Epidermal melanocyte (primary cell): ENCODE data around the gene WDR4.
"Not testable (repeated sequence)": the region's sequence is repeated elsewhere in the genome, so short reads cannot be mapped to it uniquely, and the experiment has no call there.

Experiments used
- DNase-seq: peaks from one replicate; pipeline ENCODE4 v3.0.0; 2011; ENCODE audit warnings: low spot score; ENCODE audit not compliant: insufficient read length

The WDR4 gene

DNA sequence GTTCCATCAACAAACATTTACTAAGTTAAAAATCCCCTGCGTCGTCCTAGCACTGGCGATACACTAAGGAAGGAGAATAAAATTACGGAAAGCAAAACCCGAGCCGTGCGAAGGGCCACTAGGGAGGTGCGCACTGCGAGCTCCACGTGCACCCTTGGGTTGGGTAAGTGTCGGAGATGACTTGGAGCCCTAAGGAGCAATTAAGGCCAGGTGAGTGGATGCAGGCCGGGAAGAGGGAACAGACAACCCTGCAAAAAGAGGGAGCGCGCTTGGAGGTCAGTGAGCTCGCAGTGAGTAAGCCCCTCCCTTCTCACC, 704 bp downstream of the WDR4 start:
- no peak for DNase-seq

DNA sequence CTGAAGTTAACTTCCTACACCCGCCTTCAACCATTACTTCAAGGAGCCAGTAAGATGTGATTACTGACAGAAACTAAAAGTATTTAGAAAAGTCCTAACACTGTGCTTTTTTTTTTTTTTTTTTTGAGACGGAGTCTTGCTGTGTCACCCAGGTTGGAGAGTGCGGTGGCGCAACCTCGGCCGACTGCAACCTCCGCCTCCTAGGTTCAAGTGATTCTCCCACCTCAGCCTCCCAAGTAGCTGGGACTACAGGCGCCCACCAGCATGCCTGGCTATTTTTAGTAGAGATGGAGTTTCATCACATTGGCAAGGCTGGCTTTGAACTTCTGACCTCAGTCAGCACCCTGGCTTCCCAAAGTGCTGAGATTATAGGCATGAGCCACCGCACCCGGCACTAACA, 3.5 kb downstream of the WDR4 start:
- not testable (repeated sequence) for DNase-seq

DNA sequence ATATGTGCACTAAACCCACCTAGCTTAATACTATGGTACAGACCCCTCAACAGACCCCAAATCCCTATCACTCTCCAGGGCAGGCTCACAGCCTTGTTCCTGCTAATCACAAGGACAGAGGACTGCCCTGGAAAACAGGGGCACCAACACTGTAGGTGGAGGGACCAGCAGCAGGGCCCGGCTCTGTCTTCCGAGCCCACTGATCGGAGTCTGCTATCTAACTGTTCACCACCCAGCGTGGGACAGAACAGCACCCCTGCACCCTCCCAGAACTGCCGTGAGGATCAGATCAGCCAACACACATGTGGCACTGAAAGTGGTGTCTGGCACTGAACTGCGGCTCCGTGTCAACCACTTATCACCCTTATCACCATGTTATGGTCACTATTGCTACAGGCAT, 6.2 kb downstream of the WDR4 start:
- no peak for DNase-seq

DNA sequence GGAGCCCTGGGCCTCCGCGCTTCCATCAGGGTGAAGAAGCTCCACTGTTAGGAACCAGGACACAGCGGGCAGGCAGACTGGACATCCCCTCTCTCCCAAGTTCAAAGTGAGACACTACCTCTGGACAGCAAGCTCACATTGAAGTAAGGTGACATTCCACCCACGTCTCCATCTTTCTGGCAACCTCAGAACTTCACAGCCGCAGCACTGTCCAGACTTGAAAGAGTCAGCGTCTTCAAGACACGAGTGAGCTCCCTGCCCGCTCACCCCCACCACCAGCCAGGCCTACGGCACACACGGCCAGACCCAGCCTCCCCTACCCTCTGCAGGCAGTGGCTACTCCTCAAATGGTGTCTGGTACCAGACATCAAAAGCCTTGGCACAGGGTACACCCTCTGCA, 11.1 kb downstream of the WDR4 start:
- no peak for DNase-seq

DNA sequence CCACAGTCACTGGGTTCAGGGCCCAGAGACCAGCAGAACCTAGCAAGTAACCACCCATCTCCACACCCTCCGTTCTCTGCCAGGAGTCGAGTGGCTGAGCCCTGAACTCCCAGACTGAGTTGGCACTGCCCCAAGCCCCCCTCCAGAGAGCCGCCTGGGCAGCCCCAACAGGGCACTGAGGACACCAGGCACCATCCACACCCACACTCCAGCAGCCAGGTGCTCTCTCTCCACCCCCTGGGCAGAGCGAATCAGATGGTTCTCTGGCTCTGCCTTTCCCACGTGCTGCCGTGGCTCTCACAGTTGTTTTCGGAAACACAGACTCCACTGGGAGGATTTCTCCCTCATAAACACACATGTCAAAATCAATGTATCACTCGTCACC, 13.6 kb downstream of the WDR4 start:
- no peak for DNase-seq

DNA sequence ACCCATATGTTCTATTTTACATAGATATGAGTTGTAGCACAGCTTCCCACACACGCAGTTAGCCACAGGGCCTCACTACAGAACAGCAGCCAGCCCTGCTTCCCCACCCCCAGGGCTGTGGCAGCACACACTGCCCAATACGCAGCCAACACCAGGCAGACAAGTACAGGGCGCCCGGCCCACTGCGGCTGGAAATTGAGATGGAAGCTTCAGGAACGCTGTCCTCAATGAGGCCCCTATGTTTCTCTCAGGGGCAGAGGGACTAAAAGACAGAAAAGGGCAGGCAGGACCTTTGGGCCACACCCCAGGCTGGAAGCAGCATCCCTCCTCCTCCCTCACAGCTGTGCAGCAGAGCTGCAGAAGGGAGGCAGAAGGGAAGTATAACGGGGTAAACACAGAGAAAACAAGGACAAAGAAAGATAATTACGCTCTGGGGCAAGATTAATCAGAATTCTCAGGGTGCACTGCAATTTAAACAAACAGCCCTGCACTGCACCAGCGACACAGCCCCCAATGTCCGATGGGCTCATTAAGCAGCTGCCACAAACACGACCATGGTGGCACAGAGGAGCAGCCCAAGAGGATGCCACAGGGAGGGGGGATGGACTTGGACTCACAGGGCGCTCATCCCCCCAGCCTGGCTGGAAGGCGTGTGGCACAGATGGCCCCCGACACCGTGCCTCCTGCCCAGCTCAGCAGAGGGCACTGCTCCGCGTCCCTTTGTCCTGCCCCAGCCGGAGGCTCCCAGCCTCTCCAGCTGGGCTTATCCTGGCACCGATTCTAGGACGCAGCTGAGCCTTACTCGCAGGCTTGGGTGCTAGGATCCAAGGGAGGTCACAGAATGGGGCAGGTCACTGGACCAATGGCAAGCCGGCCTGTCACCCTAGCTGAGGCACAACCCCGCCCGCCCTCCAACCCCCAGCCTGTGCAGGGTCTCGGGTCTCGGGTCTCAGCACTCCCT, 14.2 kb downstream of the WDR4 start:
- DNase-seq = peak; percentile 49

DNA sequence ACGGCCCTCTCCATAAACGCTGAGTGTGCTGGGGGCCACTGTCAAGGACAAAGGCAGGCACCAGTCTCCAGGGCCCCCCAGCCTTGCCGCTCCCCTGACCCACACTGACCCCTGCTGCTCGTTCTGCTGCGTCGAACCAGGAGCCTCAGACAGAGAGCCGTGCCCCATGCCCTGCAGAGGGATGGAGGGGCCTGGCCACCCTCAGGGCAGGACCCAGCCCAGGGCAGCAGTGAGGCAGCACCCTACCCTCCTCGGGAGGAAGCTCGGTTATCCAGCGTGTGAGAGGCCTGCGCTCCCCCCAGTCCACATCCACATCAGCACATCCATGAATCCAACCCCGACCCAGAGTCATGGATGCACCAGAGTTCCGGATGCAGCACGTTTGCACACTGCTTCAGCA, 15.1 kb downstream of the WDR4 start:
- no peak for DNase-seq

DNA sequence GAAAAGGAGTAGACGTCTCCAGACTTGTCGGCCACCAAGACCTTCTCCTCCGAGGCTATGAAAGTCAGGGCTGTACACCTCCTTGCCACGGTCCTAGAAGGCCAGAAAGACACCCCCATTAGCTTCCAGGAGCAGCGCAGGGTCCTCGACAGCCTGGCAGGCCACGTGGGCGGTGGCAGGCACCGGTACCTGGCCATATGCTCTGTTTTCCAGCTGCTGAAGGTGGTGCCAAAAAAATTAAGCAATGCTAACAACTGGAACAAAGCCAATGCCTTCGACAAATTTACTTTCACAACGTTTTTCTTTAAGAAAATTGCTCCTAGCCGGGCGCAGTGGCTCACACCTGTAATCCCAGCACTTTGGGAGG, 15.9 kb downstream of the WDR4 start:
- DNase-seq = no peak

DNA sequence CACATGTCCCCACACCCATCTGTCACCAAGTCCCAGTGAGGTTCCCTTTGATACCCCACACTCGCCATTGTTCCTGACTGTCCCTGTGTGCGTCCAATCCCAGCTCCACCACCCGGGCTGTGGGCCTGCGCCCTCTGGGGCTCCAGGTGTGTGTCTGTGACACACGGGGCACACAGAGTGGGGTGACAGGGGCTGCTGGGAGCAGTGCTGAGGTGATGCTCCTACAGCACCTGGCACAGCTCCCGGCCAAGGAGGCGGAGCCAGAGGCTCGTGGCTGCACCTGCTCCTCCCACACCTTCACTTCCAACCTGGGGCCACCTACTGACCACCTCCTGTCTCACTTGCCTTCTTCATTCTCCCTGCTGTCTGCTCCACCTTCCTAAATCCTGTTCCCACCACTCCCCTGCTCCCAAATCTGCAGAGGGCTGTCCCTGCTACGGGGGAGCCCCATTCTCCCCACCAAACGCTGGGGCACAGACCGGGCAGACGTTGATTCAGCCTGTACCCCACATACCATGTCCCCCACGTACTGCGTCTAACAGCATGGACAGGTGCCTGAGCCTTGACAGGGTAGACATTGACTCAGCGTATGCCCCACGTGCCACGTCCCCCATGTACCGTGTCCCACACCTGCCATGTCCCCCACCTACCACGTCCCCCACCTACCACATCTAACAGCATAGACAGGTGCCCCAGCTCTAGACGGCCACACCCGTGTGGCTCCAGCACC, 16.4 kb downstream of the WDR4 start:
- DNase-seq = no peak

DNA sequence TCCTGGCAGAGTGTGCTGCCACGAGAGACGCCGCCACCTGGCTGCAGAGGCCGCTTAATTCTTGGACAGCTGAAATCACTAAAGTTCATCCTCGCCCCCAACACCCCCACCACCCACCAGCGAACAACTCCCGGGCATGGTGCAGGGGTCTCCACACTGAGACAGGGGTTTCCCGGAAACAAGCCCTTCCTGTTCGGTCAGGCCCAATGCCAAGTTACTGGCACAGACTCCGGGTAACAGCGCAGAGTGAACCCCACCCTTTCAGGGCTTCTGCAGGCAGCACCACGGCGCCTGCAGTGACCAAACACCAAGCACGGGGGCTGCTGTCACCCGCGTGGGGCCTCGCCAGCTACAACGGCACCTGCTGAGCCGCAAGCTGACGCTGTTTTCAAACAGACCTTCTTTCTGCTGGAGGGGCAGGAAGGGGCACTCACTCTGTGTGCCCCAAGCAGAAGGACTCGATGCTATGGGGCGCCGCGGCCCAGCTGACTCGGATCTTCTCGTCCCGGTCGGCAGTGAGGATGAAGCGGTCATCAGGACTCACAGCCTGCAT, 17.4 kb downstream of the WDR4 start:
- no peak for DNase-seq

DNA sequence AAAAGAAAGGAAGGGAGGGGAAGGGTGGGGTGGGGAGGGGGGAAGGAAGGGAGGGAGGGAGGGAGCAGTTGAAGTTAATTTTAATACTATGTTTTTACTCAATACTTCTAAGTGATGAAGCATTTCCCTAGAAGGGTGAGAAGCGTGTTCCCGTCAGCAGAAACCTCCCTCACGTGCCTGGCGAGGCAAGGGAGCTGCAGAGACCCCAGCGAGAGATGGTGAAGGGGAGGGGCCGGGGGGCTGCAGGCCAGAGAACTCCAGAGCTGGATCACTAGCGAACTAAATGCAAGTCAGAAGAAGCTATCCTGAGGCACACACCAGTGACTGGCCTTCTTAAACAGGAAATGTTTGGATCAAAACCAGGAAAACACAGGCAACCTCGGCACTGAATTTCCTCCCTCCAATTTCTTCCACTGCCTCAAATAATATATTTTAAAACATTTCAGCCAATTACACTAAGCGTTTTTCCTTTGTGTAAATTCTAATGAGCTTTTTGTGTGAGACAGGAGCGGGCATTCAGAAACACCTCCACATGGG, 18.0 kb downstream of the WDR4 start:
- DNase-seq = no peak

DNA sequence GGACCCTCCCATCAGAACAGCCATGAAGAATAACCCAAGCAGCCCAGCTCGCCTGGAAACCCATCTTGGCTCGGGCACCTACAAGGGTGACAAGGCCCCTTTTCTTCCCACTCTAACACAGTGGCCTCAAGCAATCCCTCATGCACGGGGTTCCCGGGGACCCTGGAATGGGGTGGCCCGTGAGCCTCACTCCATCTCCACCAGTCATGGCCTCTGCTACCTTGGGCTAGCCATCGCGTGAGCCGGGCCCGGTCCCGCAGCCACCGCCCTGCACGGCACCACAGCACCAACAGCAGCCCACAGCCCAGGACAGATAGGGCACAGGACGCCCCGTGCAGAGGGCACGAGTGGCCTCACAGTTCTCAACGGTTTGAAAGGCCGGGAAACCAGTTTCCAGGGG, 19.0 kb downstream of the WDR4 start:
- no peak for DNase-seq

DNA sequence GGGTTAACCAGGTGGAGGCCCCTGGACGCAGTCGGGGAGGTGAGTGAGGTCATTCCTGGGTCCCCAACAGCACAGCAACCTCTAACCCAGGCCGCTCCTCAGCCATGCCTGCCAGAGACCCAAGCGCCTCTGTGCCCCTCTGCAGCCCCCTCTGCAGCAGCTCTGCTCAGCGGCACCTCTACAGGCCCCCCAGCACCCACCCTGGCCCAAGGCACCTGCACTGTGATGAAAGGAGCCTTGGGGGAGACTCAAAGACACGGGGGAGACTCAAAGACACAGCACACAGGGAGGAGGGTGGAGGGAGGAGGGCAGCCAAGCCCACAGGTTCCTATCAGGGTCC, 19.5 kb downstream of the WDR4 start:
- no peak for DNase-seq

DNA sequence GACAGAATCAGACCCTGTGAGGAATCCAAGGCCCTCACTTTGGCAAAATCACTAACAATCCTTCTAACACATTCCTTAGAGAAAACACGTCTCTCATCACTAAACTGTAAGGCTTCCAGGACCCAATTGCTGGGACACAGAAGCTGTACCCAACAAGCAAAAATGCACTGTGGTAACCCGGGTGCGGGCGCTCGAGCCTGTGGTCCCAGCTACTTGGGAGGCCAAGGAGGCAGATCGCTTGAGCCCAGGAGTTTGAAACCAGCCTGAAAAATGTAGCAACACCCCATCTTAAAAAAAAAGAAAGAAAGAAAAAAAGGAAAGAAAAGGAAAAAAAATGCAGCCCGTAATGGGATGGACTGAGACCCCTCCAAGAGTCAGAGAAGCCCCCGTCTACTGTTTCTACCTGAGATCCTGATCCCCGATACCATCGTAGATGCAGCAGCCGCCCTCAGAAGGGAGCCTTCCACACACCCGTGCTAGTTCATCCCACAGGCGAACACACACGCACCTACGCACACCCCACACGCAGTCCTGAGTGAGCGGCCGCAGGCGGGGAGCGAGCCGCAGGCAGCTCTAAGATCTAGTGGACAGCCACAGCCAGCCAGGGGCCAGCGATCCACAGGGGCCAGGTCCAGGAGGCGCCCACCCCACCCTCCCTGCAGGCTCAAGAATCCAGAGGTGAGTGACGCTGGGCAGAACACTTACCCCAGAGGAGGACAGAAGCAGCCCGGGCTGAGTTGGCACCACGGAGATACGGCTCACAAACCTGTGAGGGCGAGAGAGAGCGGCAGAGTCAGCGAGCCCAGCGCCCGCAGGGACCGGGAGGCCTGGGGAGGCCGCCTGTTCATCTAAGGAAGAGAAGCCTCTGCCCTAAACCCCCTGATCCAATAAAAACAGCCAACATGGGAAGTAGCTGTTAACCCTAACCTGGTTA, 20.1 kb downstream of the WDR4 start:
- no peak for DNase-seq

DNA sequence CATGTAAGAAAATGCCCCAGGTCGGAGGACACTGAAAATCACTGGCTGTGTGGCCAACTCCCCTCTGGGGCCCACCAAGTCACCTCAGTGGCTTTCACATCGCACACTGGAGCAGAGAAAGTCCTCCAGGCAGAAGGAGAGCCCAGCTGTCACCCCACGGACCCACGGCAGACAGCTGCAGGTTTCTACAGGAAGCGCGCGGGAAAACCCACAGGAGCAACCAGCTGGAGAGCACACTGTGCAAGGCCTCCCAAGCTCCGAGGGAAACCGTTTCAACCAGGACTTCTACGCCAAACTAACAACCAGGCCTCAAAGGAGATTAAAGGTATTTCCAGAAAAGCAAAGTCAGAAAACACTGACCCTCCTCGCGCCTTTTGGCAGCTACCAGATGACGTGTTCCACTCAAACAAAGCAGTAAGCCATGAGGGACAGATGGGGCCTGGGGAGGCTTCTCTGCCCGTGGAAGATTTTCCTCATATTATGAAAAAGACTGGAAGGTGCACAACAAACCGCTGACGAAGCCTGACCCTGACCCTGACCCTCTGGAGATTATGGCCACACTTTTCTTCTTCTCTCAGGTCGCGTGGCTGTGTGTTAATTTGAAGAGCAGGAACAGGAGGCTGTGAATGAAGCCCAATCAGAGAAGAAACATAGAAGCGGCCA, 21.0 kb downstream of the WDR4 start:
- no peak for DNase-seq

DNA sequence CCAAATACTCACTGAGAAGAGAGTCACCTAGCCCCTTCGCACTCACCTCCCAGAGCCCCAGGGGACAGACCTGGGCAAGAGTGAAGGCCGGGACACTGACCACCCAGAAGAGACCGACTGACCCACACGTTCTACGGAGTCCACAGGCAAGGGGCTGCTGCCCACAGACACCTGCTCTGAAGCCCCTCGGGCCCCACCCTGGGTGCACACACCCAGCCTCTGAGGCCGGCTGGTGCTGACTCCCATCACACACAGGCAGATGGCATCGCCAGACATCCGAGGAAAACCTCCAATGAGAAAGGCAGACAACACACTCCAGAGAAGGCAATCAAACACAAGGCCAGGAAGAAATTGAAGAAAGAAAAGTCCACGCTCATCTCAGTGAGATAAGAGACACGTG, 22.1 kb downstream of the WDR4 start:
- DNase-seq = no peak

DNA sequence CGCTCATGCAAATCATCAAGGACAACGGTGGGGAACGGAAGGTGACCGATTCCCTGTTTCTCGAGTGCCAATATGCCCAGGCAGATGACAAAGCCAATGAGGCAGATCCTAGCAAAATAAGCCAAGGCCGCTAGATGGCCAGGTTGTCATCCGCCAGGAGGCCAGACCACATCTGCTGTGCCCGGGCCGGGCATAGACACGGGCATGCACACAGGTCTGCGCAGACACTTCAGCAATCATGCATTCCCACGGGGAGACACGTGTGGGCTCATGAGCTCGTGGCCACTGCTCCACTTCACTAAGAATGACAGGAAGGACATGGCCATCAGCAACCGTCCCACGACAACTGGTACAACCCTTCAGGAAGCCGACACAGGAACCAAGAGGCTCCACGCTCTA, 23.4 kb downstream of the WDR4 start:
- no peak for DNase-seq

DNA sequence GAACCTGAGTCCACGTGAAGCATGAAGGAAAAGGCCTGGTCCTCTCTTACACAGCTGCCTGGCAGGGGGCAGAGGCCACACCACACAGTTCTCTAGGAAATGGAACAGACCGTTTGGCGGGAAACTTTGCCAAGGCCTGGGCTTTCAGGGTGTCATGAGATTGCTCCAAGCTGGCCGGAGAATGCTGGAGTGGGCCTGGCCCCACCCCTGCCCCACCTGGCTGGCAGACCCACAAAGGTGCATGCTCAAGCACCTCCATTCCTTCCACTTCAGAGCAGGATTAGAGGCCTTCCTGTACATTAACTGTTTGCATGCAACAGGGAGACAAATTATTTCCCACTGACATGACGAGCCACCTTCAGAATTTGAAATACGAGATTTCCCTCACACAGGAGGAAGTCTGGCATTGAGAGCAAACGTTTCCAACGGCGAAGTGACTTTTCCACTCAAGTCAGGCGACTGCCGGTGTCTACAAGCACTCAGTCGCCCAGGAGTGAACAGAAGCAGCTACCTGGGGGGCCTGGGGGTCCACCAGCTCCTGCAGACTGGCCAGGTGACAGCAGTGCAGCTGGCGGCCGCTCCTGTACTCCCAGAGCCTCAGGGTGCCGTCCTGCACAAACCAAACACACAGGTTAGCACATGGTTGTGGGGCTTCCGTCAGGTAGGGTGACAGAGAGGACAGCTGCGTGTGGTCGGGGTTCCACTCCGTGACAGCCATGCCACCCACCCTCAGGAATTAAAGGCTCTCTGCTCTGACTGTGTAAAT, 24.0 kb downstream of the WDR4 start:
- no peak for DNase-seq

DNA sequence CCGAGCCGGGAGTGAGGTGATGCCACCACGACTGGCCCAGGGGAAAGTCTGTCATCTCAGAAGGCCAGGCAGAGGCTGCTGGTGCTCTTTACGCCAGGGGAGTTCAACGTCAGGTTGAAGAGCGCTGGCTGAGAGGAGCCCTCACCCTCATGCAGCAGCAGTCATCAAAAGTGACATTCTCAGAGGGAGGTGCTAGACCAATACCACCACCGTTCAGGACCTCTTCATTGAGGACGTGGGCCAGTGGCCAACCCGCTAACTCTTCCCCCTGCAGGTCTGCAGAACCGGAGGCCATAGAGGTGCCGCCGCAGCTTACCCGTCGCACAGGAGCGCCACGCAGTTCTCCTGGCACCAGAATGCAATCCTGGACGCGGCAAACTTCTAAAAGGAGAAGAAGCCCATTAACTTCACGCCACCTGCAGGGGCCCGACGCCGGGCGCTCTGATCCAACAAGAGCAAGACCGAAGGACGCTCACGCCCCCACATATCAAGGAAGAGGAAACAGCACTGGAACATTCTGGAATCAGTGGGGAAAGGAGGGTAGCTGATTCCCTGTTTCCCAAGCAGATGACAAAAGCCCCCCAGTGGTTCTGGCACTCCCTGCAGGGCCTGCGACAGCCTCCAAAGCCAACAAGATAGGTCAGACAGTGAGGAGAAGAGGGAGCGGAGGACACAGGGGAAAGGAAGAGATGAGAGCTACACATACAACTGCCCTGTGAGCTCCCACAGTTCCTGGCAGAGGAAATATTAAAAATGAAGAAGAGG, 24.9 kb downstream of the WDR4 start:
- no peak for DNase-seq
